GM12878 (cell line): ENCODE measurements around the gene COX19. TPM values are rescaled to one million over a fixed set of nuclear protein-coding genes. Genes with fewer than 3 reads are reported as not detected.
A peak's percentile ranks its signal among the peaks of the same experiment; 100 is the strongest.

Source experiments
- ATAC-seq: fragments of 200-7000 bp; cut with Tn5 transposase; 3 replicates; pipeline ENCODE4 v1.9.1; 2020; ENCODE audit warnings: mild to moderate bottlenecking, moderate library complexity
- BruUV-seq: library from RNA; stranded (reverse); fragments of 400-500 nt; replicated peaks from 2 replicates; lab custom pipeline; 2021; lab: Mats Ljungman, UMichigan
- CTCF ChIA-PET: fragments of 300-600 bp; sonication (Branson Sonifier 250); formaldehyde crosslinking; extraction: SDS; loops from one replicate; lab custom pipeline; 2021; ENCODE audit warnings: inconsistent platforms; lab: Yijun Ruan, JAX
- POLR2A ChIA-PET: fragments of 350-600 bp; formaldehyde crosslinking; extraction: SDS; loops from one replicate; lab custom pipeline; 2021; ENCODE audit warnings: inconsistent platforms; lab: Charles Lee
- RAD21 ChIA-PET: fragments of 300-600 bp; sonication (Branson Sonifier 250); formaldehyde crosslinking; loops from one replicate; lab custom pipeline; 2023; ENCODE audit warnings: antibody characterized with exemption; ENCODE audit not compliant: unreplicated experiment; lab: Charles Lee
- SMC1A ChIA-PET: fragments of 300-600 bp; sonication (Branson Sonifier 250); formaldehyde crosslinking; loops from one replicate; lab custom pipeline; 2023; ENCODE audit not compliant: unreplicated experiment, uncharacterized antibody; lab: Charles Lee
- DNase-seq: peaks from one replicate; pipeline ENCODE4 v3.0.0-alpha.2; 2011; ENCODE audit warnings: low read depth, low spot score
- FAIRE-seq: peaks from 3 replicates; lab custom pipeline; 2011; peaks lifted over from hg19 to GRCh38; lab: Jason Lieb, UNC
- H2AFZ ChIP-seq: 2 replicates; pipeline ENCODE4 v1.6.0; 2011; ENCODE audit warnings: low read depth, low read length, control low read depth; ENCODE audit not compliant: control insufficient read depth
- H3K27ac ChIP-seq: 2 replicates; pipeline ENCODE4 v1.5.1; 2011; ENCODE audit warnings: control low read depth; ENCODE audit not compliant: control insufficient read depth, insufficient read depth
- H3K27me3 ChIP-seq, 2 experiments: replicated peaks in 1 of 2; 2 replicates each; pipeline versions ENCODE4 v1.6.0 to v1.6.1; 2011; ENCODE audit warnings: low read length in 1 of 2; ENCODE audit not compliant: control insufficient read depth in 2 of 2, insufficient read depth in 2 of 2
- H3K36me3 ChIP-seq, 2 experiments: 2 replicates each; pipeline ENCODE4 v1.5.1; 2011; ENCODE audit warnings: low read length in 1 of 2; ENCODE audit not compliant: control insufficient read depth in 2 of 2, insufficient read depth in 2 of 2
- H3K4me1 ChIP-seq: 2 replicates; pipeline ENCODE4 v1.6.1; 2011; ENCODE audit warnings: mild to moderate bottlenecking, low read length, moderate library complexity, mixed read lengths; ENCODE audit not compliant: control insufficient read depth, insufficient read depth
- H3K4me2 ChIP-seq: 2 replicates; pipeline ENCODE4 v1.6.0; 2011; ENCODE audit warnings: control low read depth; ENCODE audit not compliant: control insufficient read depth, insufficient read depth
- H3K4me3 ChIP-seq: fragments of 200-600 bp; sonication (generic); 2 replicates; pipeline ENCODE4 v1.5.1; 2016
- H3K79me2 ChIP-seq: 2 replicates; pipeline ENCODE4 v1.6.0; 2011; ENCODE audit warnings: low read length; ENCODE audit not compliant: control insufficient read depth, insufficient read depth
- H3K9ac ChIP-seq: 2 replicates; pipeline ENCODE4 v1.8.0; 2011; ENCODE audit warnings: low read length, control low read depth, mixed read lengths; ENCODE audit not compliant: control insufficient read depth, insufficient read depth
- H3K9me3 ChIP-seq: replicated peaks from 3 replicates; pipeline ENCODE4 v1.5.1; 2011; ENCODE audit warnings: mild to moderate bottlenecking, low read length; ENCODE audit not compliant: control insufficient read depth, insufficient read depth
- H4K20me1 ChIP-seq: 2 replicates; pipeline ENCODE4 v1.6.0; 2011; ENCODE audit not compliant: control insufficient read depth, insufficient read depth
- ATF2 ChIP-seq: IDR thresholded peaks from 2 replicates; pipeline ENCODE4 v1.6.1; 2012; ENCODE audit warnings: low read length, inconsistent platforms
- BCL11A ChIP-seq: IDR thresholded peaks from 2 replicates; pipeline ENCODE4 v1.6.1; 2011; ENCODE audit warnings: low read depth, low read length
- BCL3 ChIP-seq: IDR thresholded peaks from 2 replicates; pipeline ENCODE4 v1.6.1; 2011; ENCODE audit warnings: borderline replicate concordance, low read depth, mild to moderate bottlenecking, moderate library complexity, low read length; ENCODE audit not compliant: insufficient read depth, poor library complexity, severe bottlenecking
- DPF2 ChIP-seq: fragments of 450-650 bp; IDR thresholded peaks from 2 replicates; pipeline ENCODE4 v1.6.1; 2017; ENCODE audit warnings: mild to moderate bottlenecking
- E2F4 ChIP-seq: IDR thresholded peaks from 2 replicates; pipeline ENCODE4 v1.6.1; 2012; ENCODE audit warnings: low read depth, low read length, improper control_type of control experiment
- EZH2 ChIP-seq: IDR thresholded peaks from 2 replicates; pipeline ENCODE4 v1.6.1; 2012; ENCODE audit warnings: low read depth, mild to moderate bottlenecking, control low read depth, inconsistent platforms, low read length, borderline replicate concordance; ENCODE audit not compliant: control insufficient read depth
- FOS ChIP-seq: IDR thresholded peaks from 3 replicates; pipeline ENCODE4 v1.6.1; 2011; ENCODE audit warnings: borderline replicate concordance; ENCODE audit not compliant: insufficient read length; ENCODE audit errors: extremely low read depth
- IKZF2 ChIP-seq, 2 experiments: fragments of 450-650 bp; IDR thresholded peaks; 2 replicates each; pipeline ENCODE4 v1.6.1; 2017; ENCODE audit warnings: mild to moderate bottlenecking in 2 of 2, moderate library complexity in 2 of 2
- MEF2A ChIP-seq: IDR thresholded peaks from 2 replicates; pipeline ENCODE4 v1.6.1; 2011; ENCODE audit warnings: low read depth, mild to moderate bottlenecking, low read length, moderate library complexity; ENCODE audit not compliant: insufficient read depth
- MEF2B ChIP-seq: fragments of 450-650 bp; IDR thresholded peaks from 2 replicates; pipeline ENCODE4 v1.6.1; 2018; ENCODE audit warnings: mild to moderate bottlenecking, moderate library complexity; ENCODE audit not compliant: partially characterized antibody, poor library complexity, severe bottlenecking
- NBN ChIP-seq: fragments of 450-650 bp; IDR thresholded peaks from 2 replicates; pipeline ENCODE4 v1.6.1; 2016
- NFIC ChIP-seq: IDR thresholded peaks from 2 replicates; pipeline ENCODE4 v1.6.1; 2012; ENCODE audit warnings: low read depth, mild to moderate bottlenecking, inconsistent platforms, low read length, moderate library complexity
- RFX5 ChIP-seq: IDR thresholded peaks from 2 replicates; pipeline ENCODE4 v1.6.1; 2011; ENCODE audit warnings: low read depth, low read length, improper control_type of control experiment
- SREBF1 ChIP-seq: IDR thresholded peaks from 2 replicates; pipeline ENCODE4 v1.6.1; 2012; ENCODE audit warnings: mild to moderate bottlenecking, low read length
- TBL1XR1 ChIP-seq: IDR thresholded peaks from 2 replicates; pipeline ENCODE4 v1.6.1; 2012; ENCODE audit warnings: low read depth, low read length, improper control_type of control experiment
- TCF7 ChIP-seq: IDR thresholded peaks from 2 replicates; pipeline ENCODE4 v1.6.1; 2014; ENCODE audit warnings: antibody characterized with exemption, borderline replicate concordance
- ZBED1 ChIP-seq: IDR thresholded peaks from 2 replicates; pipeline ENCODE4 v1.6.1; 2016; ENCODE audit warnings: borderline replicate concordance
- WGBS: methylation state at CpG from one replicate; pipeline ENCODE4 v1.1.6; 2016; ENCODE audit warnings: low lambda C conversion rate; ENCODE audit not compliant: insufficient replicate concordance, insufficient coverage; ENCODE audit errors: missing lambda C conversion rate; 5-methylcytosine and 5-hydroxymethylcytosine counted together
- in situ Hi-C: fragments of 300-500 bp; cut with MboI; formaldehyde crosslinking; loops from 9 replicates; pipeline ENCODE4 v1.14.3; 2018; ENCODE audit warnings: mixed read lengths
- intact Hi-C: fragments of 100-400 bp; cut with micrococcal nuclease; formaldehyde crosslinking; loops from one replicate; pipeline ENCODE4 v1.14.2; 2022; ENCODE audit not compliant: unreplicated experiment
- polyA plus RNA-seq, 11 experiments: library from polyadenylated mRNA; depleted of rRNA in 4 of 11; unstranded in 6 of 11; stranded (reverse) in 5 of 11; fragments of >200 nt; fragmentation: Nextera tagmentation in 4 of 11; fragmentation: Illumina TruSeq in 1 of 11; extraction: Ambion mirVana in 4 of 11; extraction: Trizol in 1 of 11; gene quantifications; 1 replicate in 1 of 11; 2 replicates in 10 of 11; pipeline versions ENCODE4 v1.2.1 to v1.2.3, GENCODE V29; 2011 to 2016; ENCODE audit warnings: inconsistent platforms in 2 of 11, missing spikeins in 2 of 11, low read depth in 1 of 11
- total RNA-seq, 4 experiments: library from RNA; depleted of rRNA in 3 of 4; stranded (reverse); fragments of >200 nt in 3 of 4; fragmentation: Illumina TruSeq in 1 of 4; extraction: Trizol in 1 of 4; gene quantifications; 2 replicates each; pipeline versions ENCODE4 v1.2.1 to v1.2.3, GENCODE V29; 2013 to 2021

COX19 gene
- total and polyA plus RNA-seq, 10 of the 15 experiments (the other 5 are each of a cell fraction or from before 2014, with no cell fraction given): 3.7 to 17.9 (median 10.8) TPM

- TF ChIP-seq ATF2: no peak
- TF ChIP-seq BCL11A: no peak
- no peak for TF ChIP-seq BCL3
- TF ChIP-seq NFIC: no peak
These were observed 42.7 kb downstream of the COX19 start (continued) for GRCh38 chr7:932651-932975.

GRCh38 chr7:931871-932650, 43.3 kb downstream of the COX19 start:
- no peak overlapping the region for H3K4me2 ChIP-seq
- no peak overlapping the region for H2AFZ ChIP-seq
- in situ Hi-C loops (no loop called here), intact Hi-C loops (no loop called here)
- CTCF ChIA-PET: no interaction called here
- BruUV-seq: TSS peak; percentile 40
- H3K36me3 ChIP-seq: peaks cover 0 to 7% of the 10 kb centered on the region in 2 experiments; a peak in 3 of 4 replicates
- peaks cover 37% of the 10 kb centered on the region for H3K4me1 ChIP-seq
- no peak overlapping the region for H3K4me3 ChIP-seq
- RAD21 ChIA-PET: no interaction called here
- DNase-seq (no peak), FAIRE-seq (no peak), ATAC-seq (no peak)
- 94% methylated on average over 21 of the region's 21 CpGs for WGBS
- H3K27me3 ChIP-seq: no peaks in the 10 kb centered on the region
- no peak overlapping the region for H3K9ac ChIP-seq
- no peaks in the 10 kb centered on the region for H4K20me1 ChIP-seq
- H3K9me3 ChIP-seq: no peaks in the 10 kb centered on the region; the same call in 2 of the 3 replicates
- SMC1A ChIA-PET: interaction anchor here (2.1 to 5.3 kb wide), 2 partner anchors 21 to 22 kb away, joined by 11 to 25 read pairs; no protein-coding TSS in a partner anchor
- H3K79me2 ChIP-seq: peaks cover 1% of the 10 kb centered on the region; the same call in 1 of the 2 replicates
- POLR2A ChIA-PET: no interaction called here
- H3K27ac ChIP-seq: no peak overlapping the region
- no peak for TF ChIP-seq FOS
- TF ChIP-seq NBN: no peak
- no peak for TF ChIP-seq IKZF2 (IDR thresholded peaks at IDR 0.05)
- no peak for TF ChIP-seq TBL1XR1
- no peak for TF ChIP-seq TCF7
- TF ChIP-seq RFX5: no peak
- TF ChIP-seq MEF2B: no peak
- TF ChIP-seq ZBED1: no peak
- no peak for TF ChIP-seq BCL3
- TF ChIP-seq E2F4: no peak
- no peak for TF ChIP-seq SREBF1
- TF ChIP-seq MEF2A: no peak
- no peak for TF ChIP-seq DPF2
- TF ChIP-seq EZH2: no peak
